OCI-LY3 (cell line): ENCODE measurements around the gene LRIT3.

ENCODE experiments used
- H2AFZ ChIP-seq: fragments of 200-600, 300-600 bp; shearing (Covaris generic); 2 replicates; pipeline ENCODE4 v1.6.0; 2014; ENCODE audit warnings: antibody characterized with exemption, low read depth, low read length
- H3K27ac ChIP-seq: fragments of 200-600, 300-600 bp; sonication (generic); 2 replicates; pipeline ENCODE4 v1.5.1; 2014; ENCODE audit warnings: mild to moderate bottlenecking, low read length, moderate library complexity, mixed read lengths
- H3K27me3 ChIP-seq: fragments of 200-600, 300-600 bp; sonication (generic); 2 replicates; pipeline ENCODE4 v1.6.1; 2014; ENCODE audit warnings: low read depth, low read length, mixed read lengths
- H3K36me3 ChIP-seq: fragments of 200-600, 300-600 bp; sonication (generic); replicated peaks from 2 replicates; pipeline ENCODE3; 2014; ENCODE audit warnings: low read depth, low read length, mixed read lengths
- H3K4me1 ChIP-seq: fragments of 300-600, 200-600 bp; sonication (generic); 2 replicates; pipeline ENCODE4 v1.6.1; 2014; ENCODE audit warnings: low read length, mixed read lengths
- H3K4me2 ChIP-seq: fragments of 200-600, 300-600 bp; sonication (generic); 2 replicates; pipeline ENCODE4 v1.6.1; 2014; ENCODE audit warnings: low read length, mixed read lengths
- H3K4me3 ChIP-seq: fragments of 300-600, 200-600 bp; sonication (generic); 2 replicates; pipeline ENCODE4 v1.5.1; 2014; ENCODE audit warnings: antibody characterized with exemption, mild to moderate bottlenecking, low read length, moderate library complexity
- H3K79me2 ChIP-seq: fragments of 300-600, 200-600 bp; shearing (Covaris generic); 2 replicates; pipeline ENCODE4 v1.6.1; 2014; ENCODE audit warnings: mild to moderate bottlenecking, low read length, mixed read lengths
- H3K9ac ChIP-seq: fragments of 300-600, 200-600 bp; shearing (Covaris generic); 2 replicates; pipeline ENCODE4 v1.6.0; 2014; ENCODE audit warnings: mild to moderate bottlenecking, low read length, moderate library complexity
- H3K9me3 ChIP-seq: fragments of 200-600, 300-600 bp; shearing (Covaris generic); 2 replicates; pipeline ENCODE4 v1.6.1; 2014; ENCODE audit warnings: low read length, mixed read lengths; ENCODE audit not compliant: insufficient read depth
- H4K20me1 ChIP-seq: fragments of 200-600, 300-600 bp; sonication (generic); 2 replicates; pipeline ENCODE4 v1.6.1; 2016; ENCODE audit warnings: low read length, mixed read lengths; ENCODE audit not compliant: insufficient read depth
- CTCF ChIP-seq: fragments of 200-600, 300-600 bp; sonication (generic); IDR thresholded peaks from 2 replicates; pipeline ENCODE4 v1.5.1; 2014; ENCODE audit warnings: antibody characterized with exemption, low read length, low read depth
- EZH2phosphoT487 ChIP-seq: fragments of 200-600 bp; shearing (Covaris generic); IDR thresholded peaks from 2 replicates; pipeline ENCODE4 v1.6.1; 2018; ENCODE audit warnings: antibody characterized with exemption, mixed run types, low read depth

Gene LRIT3

GRCh38 chr4:109921384-109921808, 73.5 kb downstream of the LRIT3 start:
- Histone ChIP-seq H3K9me3 (no peaks in the 10 kb centered on the region), H4K20me1 (no peaks in the 10 kb centered on the region), H3K27ac (no peak overlapping the region), H3K4me3 (no peak overlapping the region), H3K27me3 (no peaks in the 10 kb centered on the region), H3K79me2 (no peaks in the 10 kb centered on the region), H3K4me2 (no peak overlapping the region), H3K9ac (no peak overlapping the region), H3K36me3 (no peaks in the 10 kb centered on the region), H2AFZ (no peak overlapping the region), H3K4me1 (peaks cover 6% of the 10 kb centered on the region)
- TF ChIP-seq CTCF: no peak
- no peak for TF ChIP-seq EZH2phosphoT487
